ENCODE results near the gene GULP1. TPM values are rescaled to one million over a fixed set of nuclear protein-coding genes. Genes with fewer than 3 reads are reported as not detected.

GULP1 gene
- total and polyA plus RNA-seq, 10 of the 15 experiments (the other 5 are each of a cell fraction or from before 2014, with no cell fraction given): 0.02 to 1.3 (median 0.15) TPM; not detected in 5

DNA sequence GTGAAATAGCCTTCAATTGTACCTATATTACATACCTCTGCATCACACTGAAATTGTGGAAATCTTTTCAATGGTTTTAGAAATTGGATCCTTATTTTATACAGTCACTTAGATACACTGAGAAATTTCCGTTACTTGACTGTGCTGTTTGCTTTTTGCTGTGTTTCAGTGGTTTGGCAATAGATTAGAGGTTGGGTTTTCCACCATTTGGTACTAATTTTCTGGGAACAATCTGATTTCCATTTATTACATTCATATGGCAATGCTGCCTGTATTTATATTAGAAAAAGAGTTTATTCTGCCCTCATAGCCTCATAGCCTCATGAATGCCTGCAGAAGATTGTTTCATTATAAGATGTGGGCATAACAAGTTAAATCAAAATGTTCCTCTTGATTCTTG lies 285.0 kb downstream of the GULP1 start:
- Histone ChIP-seq H3K27me3 (replicated peaks in 1 of 2; ENCODE audit: control insufficient read depth in 2 of 2, insufficient read depth in 2 of 2, low read length in 1 of 2) (no peaks in the 10 kb centered on the region), H3K36me3 (ENCODE audit: control insufficient read depth in 2 of 2, insufficient read depth in 2 of 2, low read length in 1 of 2) (no peaks in the 10 kb centered on the region), H3K79me2 (ENCODE audit: control insufficient read depth, insufficient read depth, low read length) (no peaks in the 10 kb centered on the region), H3K27ac (ENCODE audit: control insufficient read depth, insufficient read depth) (no peak overlapping the region), H4K20me1 (ENCODE audit: control insufficient read depth, insufficient read depth) (no peaks in the 10 kb centered on the region), H3K9me3 (replicated peaks; ENCODE audit: control insufficient read depth, insufficient read depth, low read length) (no peaks in the 10 kb centered on the region), H3K9ac (ENCODE audit: control insufficient read depth, insufficient read depth, low read length) (no peak overlapping the region), H3K4me1 (ENCODE audit: control insufficient read depth, insufficient read depth, low read length) (no peaks in the 10 kb centered on the region), H3K4me3 (no peak overlapping the region), H3K4me2 (ENCODE audit: control insufficient read depth, insufficient read depth) (no peak overlapping the region), H2AFZ (ENCODE audit: control insufficient read depth, low read depth, low read length) (no peak overlapping the region)
- no TSS peak for BruUV-seq (replicated peaks)
- ATAC-seq (no peak), FAIRE-seq (no peak), DNase-seq (ENCODE audit: low read depth, low spot score) (no peak)
- SMC1A ChIA-PET (ENCODE audit: uncharacterized antibody, unreplicated experiment): interaction anchor here (1.1 kb wide), 1 partner anchor 47 kb away, joined by 3 read pairs; no protein-coding TSS in a partner anchor
- in situ Hi-C loops (cut with MboI) (no loop called here), intact Hi-C loops (cut with micrococcal nuclease; ENCODE audit: unreplicated experiment) (no loop called here)
- RAD21 ChIA-PET (ENCODE audit: unreplicated experiment): no interaction called here
- TF ChIP-seq SUPT20H (IDR thresholded peaks at IDR 0.05; ENCODE audit: borderline replicate concordance, control insufficient read depth, low read depth, low read length): no peak
- TF ChIP-seq, protein P1, sequence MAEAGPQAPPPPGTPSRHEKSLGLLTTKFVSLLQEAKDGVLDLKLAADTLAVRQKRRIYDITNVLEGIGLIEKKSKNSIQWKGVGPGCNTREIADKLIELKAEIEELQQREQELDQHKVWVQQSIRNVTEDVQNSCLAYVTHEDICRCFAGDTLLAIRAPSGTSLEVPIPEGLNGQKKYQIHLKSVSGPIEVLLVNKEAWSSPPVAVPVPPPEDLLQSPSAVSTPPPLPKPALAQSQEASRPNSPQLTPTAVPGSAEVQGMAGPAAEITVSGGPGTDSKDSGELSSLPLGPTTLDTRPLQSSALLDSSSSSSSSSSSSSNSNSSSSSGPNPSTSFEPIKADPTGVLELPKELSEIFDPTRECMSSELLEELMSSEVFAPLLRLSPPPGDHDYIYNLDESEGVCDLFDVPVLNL (IDR thresholded peaks at IDR 0.05; ENCODE audit: low read depth, low read length): no peak
- TF ChIP-seq ZNF622 (IDR thresholded peaks at IDR 0.05): no peak
- no peak for TF ChIP-seq TARDBP (IDR thresholded peaks at IDR 0.05; ENCODE audit: borderline replicate concordance)
- TF ChIP-seq KDM1A (IDR thresholded peaks at IDR 0.05; ENCODE audit: borderline replicate concordance): no peak
- no peak for TF ChIP-seq STAT3 (IDR thresholded peaks at IDR 0.05; ENCODE audit: low read depth, low read length)
- TF ChIP-seq ETV6 (conservative IDR thresholded peaks at IDR 0.05 in 1 of 2, IDR thresholded peaks at IDR 0.05 in 1 of 2; ENCODE audit: borderline replicate concordance in 1 of 2, low read depth in 1 of 2): no peak
- TF ChIP-seq PAX8 (IDR thresholded peaks at IDR 0.05): no peak
- TF ChIP-seq CBX3 (IDR thresholded peaks at IDR 0.05; ENCODE audit: borderline replicate concordance, low read depth): no peak
- CTCF ChIA-PET: no interaction called here
- POLR2A ChIA-PET: no interaction called here
- 5% methylated on average over 1 of the region's 1 CpG for WGBS (ENCODE audit: insufficient coverage, insufficient replicate concordance, low lambda C conversion rate, missing lambda C conversion rate)
